Caco-2 (cell line): ENCODE measurements around the gene PPA1. TPM values are rescaled to one million over a fixed set of nuclear protein-coding genes. Genes with fewer than 3 reads are reported as not detected.
"Not testable (repeated sequence)": the region's sequence is repeated elsewhere in the genome, so short reads cannot be mapped to it uniquely, and the experiment has no call there.

ENCODE experiments used
- BruUV-seq: library from RNA; stranded (reverse); fragments of 400-500 nt; replicated peaks from 2 replicates; lab custom pipeline; 2021; lab: Mats Ljungman, UMichigan
- CTCF ChIA-PET: fragments of 300-600 bp; sonication (Branson Sonifier 250); formaldehyde crosslinking; loops from one replicate; lab custom pipeline; 2022; ENCODE audit warnings: antibody characterized with exemption; lab: Charles Lee
- POLR2A ChIA-PET: fragments of 300-600 bp; sonication (Branson Sonifier 250); formaldehyde crosslinking; loops from one replicate; lab custom pipeline; 2022; ENCODE audit warnings: antibody characterized with exemption; lab: Charles Lee
- DNase-seq, 2 experiments: peaks; one replicate each; pipeline versions ENCODE4 v3.0.0 to v3.0.0-alpha.2; 2020 to 2022
- H3K27me3 ChIP-seq: replicated peaks from 2 replicates; pipeline ENCODE4 v1.6.0; 2011; ENCODE audit warnings: low read length; ENCODE audit not compliant: control insufficient read depth, insufficient read depth
- H3K36me3 ChIP-seq: 2 replicates; pipeline ENCODE4 v1.5.1; 2011; ENCODE audit warnings: low read length; ENCODE audit not compliant: control insufficient read depth, insufficient read depth
- H3K4me1 ChIP-seq: fragments of 250-450 bp; sonication (Bioruptor Pico); 2 replicates; pipeline ENCODE4 v1.5.1; 2020; ENCODE audit warnings: mild to moderate bottlenecking
- H3K4me3 ChIP-seq: 2 replicates; pipeline ENCODE4 v1.5.1; 2011; ENCODE audit warnings: low read depth, mild to moderate bottlenecking, control low read depth, low read length
- H3K9me3 ChIP-seq: fragments of 250-450 bp; sonication (Bioruptor Pico); 2 replicates; pipeline ENCODE4 v1.5.1; 2020; ENCODE audit warnings: mild to moderate bottlenecking, moderate library complexity
- H3K27ac Mint-ChIP-seq: one replicate; pipeline ENCODE4 v1.8.0; 2022; ENCODE audit warnings: mixed read lengths; ENCODE audit not compliant: unreplicated experiment
- H3K27me3 Mint-ChIP-seq: one replicate; pipeline ENCODE4 v1.8.0; 2022; ENCODE audit warnings: mixed read lengths; ENCODE audit not compliant: insufficient read depth, unreplicated experiment
- H3K36me3 Mint-ChIP-seq: one replicate; pipeline ENCODE4 v1.8.0; 2022; ENCODE audit warnings: mild to moderate bottlenecking, mixed read lengths; ENCODE audit not compliant: insufficient read depth, unreplicated experiment
- H3K4me1 Mint-ChIP-seq: one replicate; pipeline ENCODE4 v1.8.0; 2022; ENCODE audit warnings: low read depth, mixed read lengths; ENCODE audit not compliant: unreplicated experiment
- H3K4me3 Mint-ChIP-seq: one replicate; pipeline ENCODE4 v1.8.0; 2022; ENCODE audit warnings: mild to moderate bottlenecking, moderate library complexity, mixed read lengths; ENCODE audit not compliant: unreplicated experiment
- H3K9me3 Mint-ChIP-seq: one replicate; pipeline ENCODE4 v1.8.0; 2022; ENCODE audit warnings: mixed read lengths; ENCODE audit not compliant: unreplicated experiment
- CTCF ChIP-seq, 2 experiments: fragments of 200-600 bp in 1 of 2; IDR thresholded peaks; 1 replicate in 1 of 2; 2 replicates in 1 of 2; pipeline versions ENCODE4 v1.5.1 to v1.8.0; 2011 to 2022; ENCODE audit warnings: antibody characterized with exemption in 1 of 2, control low read depth in 1 of 2, inconsistent platforms in 1 of 2, low read depth in 1 of 2, low read length in 1 of 2, mild to moderate bottlenecking in 1 of 2, moderate library complexity in 1 of 2; ENCODE audit not compliant: insufficient read depth in 1 of 2, severe bottlenecking in 1 of 2, unreplicated experiment in 1 of 2
- intact Hi-C: fragments of 100-400 bp; cut with micrococcal nuclease; formaldehyde crosslinking; loops from one replicate; pipeline ENCODE4 v1.10.0; 2022; ENCODE audit not compliant: unreplicated experiment
- total RNA-seq: library from RNA; stranded (reverse); gene quantifications from 2 replicates; pipeline ENCODE4 v1.2.3, GENCODE V29; 2022

Gene PPA1
- total RNA-seq, 1 experiment from 2014 or later, result 350 TPM

DNA sequence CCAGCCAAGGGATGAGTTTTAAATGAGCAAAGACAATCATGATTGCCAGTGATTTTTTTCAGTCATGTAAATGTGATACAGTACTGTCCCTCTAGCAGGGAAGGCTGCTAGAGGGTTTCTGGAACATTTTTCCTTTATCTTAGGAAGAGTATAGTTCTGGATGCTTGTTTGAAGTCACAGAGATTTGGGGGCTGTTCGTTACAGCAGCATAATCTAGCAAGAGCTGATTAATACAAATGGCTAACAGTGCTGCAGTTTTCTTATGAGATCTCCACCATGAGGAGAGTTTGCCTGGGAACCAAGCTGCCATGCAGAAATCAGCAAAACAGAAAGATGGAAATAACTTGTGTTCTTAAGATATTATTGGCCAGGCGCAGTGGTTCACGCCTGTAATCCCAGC, 7.9 kb upstream of the PPA1 start:
- Histone ChIP-seq H3K4me3 (no peak overlapping the region), H3K9me3 (peaks cover 11% of the 10 kb centered on the region), H3K4me1 (no peaks in the 10 kb centered on the region), H3K27me3 (no peaks in the 10 kb centered on the region), H3K36me3 (no peaks in the 10 kb centered on the region)
- POLR2A ChIA-PET, result no interaction called here
- Mint-ChIP-seq H3K27me3 (peaks cover 8% of the 10 kb centered on the region), H3K4me3 (no peak overlapping the region), H3K36me3 (no peaks in the 10 kb centered on the region), H3K27ac (no peak overlapping the region), H3K9me3 (peaks cover 13% of the 10 kb centered on the region), H3K4me1 (peaks cover 5% of the 10 kb centered on the region)
- TF ChIP-seq CTCF (IDR thresholded peaks at IDR 0.05; ENCODE audit: insufficient read depth in 1 of 2, low read depth in 1 of 2, low read length in 1 of 2, severe bottlenecking in 1 of 2, unreplicated experiment in 1 of 2), result no peak
- CTCF ChIA-PET, result interaction anchor here (0.9 kb wide), 1 partner anchor 24 kb away, joined by 4 read pairs; no protein-coding TSS in a partner anchor
- intact Hi-C loops, result no loop called here
- DNase-seq, result no peak
- BruUV-seq, result no TSS peak

DNA sequence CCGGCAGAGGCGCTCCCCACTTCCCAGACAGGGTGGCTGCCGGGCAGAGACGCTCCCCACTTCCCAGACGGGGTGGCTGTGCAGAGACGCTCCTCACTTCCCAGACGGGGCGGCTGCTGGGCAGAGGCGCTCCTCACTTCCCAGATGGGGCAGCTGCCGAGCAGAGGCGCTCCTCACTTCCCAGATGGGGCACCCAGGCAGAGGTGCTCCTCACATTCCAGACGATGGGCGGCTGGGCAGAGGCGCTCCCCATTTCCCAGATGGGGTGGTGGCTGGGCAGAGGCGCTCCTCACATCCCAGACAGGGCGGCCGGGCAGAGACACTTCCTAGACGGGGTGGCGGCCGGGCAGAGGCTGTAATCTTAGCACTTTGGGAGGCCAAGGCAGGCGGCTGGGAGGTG, 6.8 kb upstream of the PPA1 start:
- H3K4me1 Mint-ChIP-seq, H3K36me3 Mint-ChIP-seq, H3K27me3 ChIP-seq, H3K36me3 ChIP-seq, H3K4me1 ChIP-seq, DNase-seq, POLR2A ChIA-PET, H3K27ac Mint-ChIP-seq, H3K27me3 Mint-ChIP-seq, H3K4me3 ChIP-seq, CTCF ChIA-PET, BruUV-seq, intact Hi-C loops, H3K4me3 Mint-ChIP-seq: not testable (repeated sequence)
- peaks cover 11% of the 10 kb centered on the region for H3K9me3 ChIP-seq
- peaks cover 13% of the 10 kb centered on the region for H3K9me3 Mint-ChIP-seq

DNA sequence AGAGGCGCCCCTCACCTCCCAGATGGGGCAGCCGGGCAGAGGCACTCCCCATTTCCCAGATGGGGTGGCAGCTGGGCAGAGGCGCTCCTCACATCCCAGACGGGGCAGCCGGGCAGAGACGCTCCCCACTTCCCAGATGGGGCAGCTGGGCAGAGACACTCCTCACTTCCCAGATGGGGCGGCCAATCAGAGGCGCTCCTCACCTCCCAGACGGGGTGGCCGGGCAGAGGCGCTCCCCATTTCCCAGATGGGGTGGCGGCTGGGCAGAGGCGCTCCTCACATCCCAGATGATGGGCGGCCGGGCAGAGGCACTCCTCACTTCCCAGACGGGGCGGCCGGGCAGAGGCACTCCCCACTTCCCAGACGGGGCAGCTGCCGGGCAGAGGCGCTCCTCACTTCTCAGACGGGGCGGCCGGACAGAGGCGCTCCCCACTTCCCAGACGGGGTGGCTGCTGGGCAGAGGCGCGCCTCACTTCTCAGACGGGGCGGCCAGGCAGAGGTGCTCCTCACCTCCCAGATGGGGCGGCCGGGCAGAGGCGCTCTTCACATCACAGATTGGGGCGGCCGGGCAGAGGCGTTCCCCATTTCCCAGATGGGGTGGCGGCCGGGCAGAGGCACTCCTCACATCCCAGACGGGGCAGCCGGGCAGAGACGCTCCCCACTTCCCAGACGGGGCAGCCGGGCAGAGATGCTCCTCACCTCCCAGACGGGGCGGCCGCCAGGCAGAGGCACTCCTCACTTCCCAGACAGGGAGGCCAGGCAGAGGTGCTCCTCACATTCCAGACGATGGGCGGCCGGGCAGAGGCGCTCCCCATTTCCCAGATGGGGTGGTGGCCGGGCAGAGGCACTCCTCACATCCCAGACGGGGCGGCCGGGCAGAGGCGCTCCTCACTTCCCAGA, 6.1 kb upstream of the PPA1 start:
- H3K36me3 ChIP-seq, H3K4me1 Mint-ChIP-seq, H3K4me3 ChIP-seq, DNase-seq, H3K4me1 ChIP-seq, H3K27me3 Mint-ChIP-seq, H3K27me3 ChIP-seq, POLR2A ChIA-PET, BruUV-seq, intact Hi-C loops, H3K36me3 Mint-ChIP-seq, H3K27ac Mint-ChIP-seq, H3K4me3 Mint-ChIP-seq: not testable (repeated sequence)
- peaks cover 11% of the 10 kb centered on the region for H3K9me3 ChIP-seq
- peaks cover 13% of the 10 kb centered on the region for H3K9me3 Mint-ChIP-seq
- CTCF ChIA-PET, result interaction anchor here (0.7 kb wide), 1 partner anchor 49 kb away, joined by 4 read pairs; no protein-coding TSS in a partner anchor

DNA sequence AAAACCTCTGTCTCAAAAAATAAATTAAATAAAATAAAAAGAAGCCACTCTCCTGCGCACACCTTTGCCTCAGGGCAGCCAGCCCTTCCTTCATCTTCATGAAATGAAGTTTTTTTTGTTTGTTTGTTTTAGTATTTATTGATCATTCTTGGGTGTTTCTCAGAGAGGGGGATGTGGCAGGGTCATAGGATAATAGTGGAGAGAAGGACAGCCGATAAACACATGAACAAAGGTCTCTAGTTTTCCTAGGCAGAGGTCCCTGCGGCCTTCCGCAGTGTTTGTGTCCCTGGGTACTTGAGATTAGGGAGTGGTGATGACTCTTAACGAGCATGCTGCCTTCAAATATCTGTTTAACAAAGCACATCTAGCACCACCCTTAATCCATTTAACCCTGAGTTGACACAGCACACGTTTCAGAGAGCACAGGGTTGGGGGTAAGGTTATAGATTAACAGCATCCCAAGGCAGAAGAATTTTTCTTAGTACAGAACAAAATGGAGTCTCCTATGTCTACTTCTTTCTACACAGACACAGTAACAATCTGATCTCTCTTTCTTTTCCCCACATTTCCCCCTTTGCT, 4.8 kb upstream of the PPA1 start:
- DNase-seq, H3K27me3 Mint-ChIP-seq, H3K4me3 Mint-ChIP-seq, H3K27ac Mint-ChIP-seq, intact Hi-C loops, H3K4me1 Mint-ChIP-seq, H3K36me3 ChIP-seq, H3K36me3 Mint-ChIP-seq, H3K4me1 ChIP-seq, H3K27me3 ChIP-seq, BruUV-seq, POLR2A ChIA-PET, H3K4me3 ChIP-seq, CTCF ChIA-PET: not testable (repeated sequence)
- peaks cover 11% of the 10 kb centered on the region for H3K9me3 ChIP-seq
- H3K9me3 Mint-ChIP-seq, result peaks cover 13% of the 10 kb centered on the region
